AML-193 (cell line): ENCODE measurements around the gene STPG3.

Source experiments
- DNase-seq, 2 experiments: peaks; one replicate each; lab custom pipeline; 2025; lab: John Stamatoyannopoulos, UW

Gene STPG3

DNA sequence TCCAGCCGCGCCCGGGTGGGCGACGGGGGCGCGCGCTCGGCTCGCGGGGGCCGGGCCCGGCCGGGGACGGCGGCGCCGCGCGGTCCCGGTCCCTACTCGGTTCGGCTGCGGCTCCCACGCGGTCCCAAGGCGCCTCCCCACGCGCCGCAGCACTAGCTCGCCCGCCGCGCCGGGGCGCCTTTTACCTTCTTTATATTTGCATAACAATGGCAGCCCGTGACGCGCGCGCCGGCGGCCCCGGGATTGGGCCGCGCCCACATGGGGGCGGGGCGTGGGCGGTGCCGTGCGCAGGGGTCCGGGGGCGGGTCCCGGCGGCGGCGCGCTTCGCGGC, 51.0 kb downstream of the STPG3 start, which contains the start of gene NRARP:
Gene NRARP, minus strand, starts transcription at position 154 of the 331 bp plus-strand sequence. CDS start 343 bp downstream, outside the sequence.
- DNase-seq: peak; percentile 30 to 32

DNA sequence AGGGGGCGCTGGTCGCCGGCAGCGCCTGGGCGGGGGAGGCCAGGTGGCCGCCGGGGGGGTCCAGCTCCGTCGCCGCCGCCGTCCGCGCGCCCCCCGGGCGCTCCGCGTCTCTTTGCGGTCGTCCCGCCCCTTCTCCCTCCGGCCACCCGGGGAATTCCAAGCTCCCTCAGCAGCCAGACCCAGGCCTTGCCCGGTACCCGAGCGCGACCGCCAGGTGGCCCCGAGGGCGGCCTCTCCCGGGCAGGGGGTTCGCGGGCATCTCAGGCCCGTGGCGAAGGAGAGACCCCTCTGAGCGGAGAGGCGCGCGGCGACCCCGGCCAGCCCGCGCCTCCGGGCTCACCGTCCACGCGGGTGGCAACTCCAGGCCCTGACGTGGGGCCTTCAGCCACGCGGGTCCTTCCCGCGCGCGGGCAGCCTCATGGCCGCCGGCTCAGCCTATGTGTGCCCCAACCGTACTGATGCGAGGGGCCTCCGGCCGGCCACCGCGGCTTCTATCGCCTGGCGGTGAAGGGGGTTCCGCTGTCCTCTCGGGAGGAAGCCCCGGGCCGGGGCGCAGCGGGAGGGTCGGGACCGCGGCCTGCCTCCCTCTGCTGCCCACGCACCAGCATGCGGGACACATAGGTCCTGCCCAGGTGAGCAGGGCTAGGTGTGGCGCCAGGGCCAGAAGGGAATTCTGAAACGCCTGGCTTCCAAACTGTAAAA, 51.5 kb downstream of the STPG3 start:
- DNase-seq: no peak
